Coronary artery (tissue), 2 donors: Measurements from ENCODE around the gene HMCN1.
A peak's percentile ranks its signal among the peaks of the same experiment; 100 is the strongest.

Source experiments
- DNase-seq: peaks from one replicate; pipeline ENCODE4 v3.0.0-alpha.2; 2017; ENCODE audit warnings: low spot score
- H3K27ac ChIP-seq, 2 donors: fragments of 200-600 bp; sonication (generic); one replicate each; pipeline ENCODE4 v1.5.1; 2016 to 2019
- H3K4me3 ChIP-seq: fragments of 200-600 bp; sonication (generic); 2 replicates; pipeline ENCODE4 v1.5.1; 2016; ENCODE audit warnings: mild to moderate bottlenecking, moderate library complexity
- CTCF ChIP-seq: fragments of 200-600 bp; sonication (generic); IDR thresholded peaks from one replicate; pipeline ENCODE4 v1.5.1; 2019; ENCODE audit warnings: antibody characterized with exemption

Gene HMCN1

GRCh38 chr1:185942961-185943360, 208.8 kb downstream of the HMCN1 start:
- no peak for DNase-seq

GRCh38 chr1:185956881-185957280, 222.7 kb downstream of the HMCN1 start:
- H3K27ac ChIP-seq = no peak overlapping the region
- H3K4me3 ChIP-seq = no peak overlapping the region
- TF ChIP-seq CTCF = no peak
- DNase-seq = no peak

More at GRCh38 chr1:185942961-185943360, 208.8 kb downstream of the HMCN1 start:
- no peak for TF ChIP-seq CTCF
- Histone ChIP-seq H3K27ac (no peak overlapping the region), H3K4me3 (no peak overlapping the region)

GRCh38 chr1:185957441-185958363, 223.5 kb downstream of the HMCN1 start:
- Histone ChIP-seq H3K4me3 (no peak overlapping the region), H3K27ac (no peak overlapping the region)
- DNase-seq = no peak
- TF ChIP-seq CTCF = no peak

GRCh38 chr1:185960422-185961321, 226.5 kb downstream of the HMCN1 start:
- no peak for DNase-seq
- no peak for TF ChIP-seq CTCF
- peak overlapping the region; percentile 22 to 63 for H3K27ac ChIP-seq

GRCh38 chr1:185961664-185962063, 227.5 kb downstream of the HMCN1 start:
- no peak overlapping the region for H3K27ac ChIP-seq
- H3K4me3 ChIP-seq = no peak overlapping the region
- no peak for DNase-seq
- no peak for TF ChIP-seq CTCF

More at GRCh38 chr1:185960422-185961321, 226.5 kb downstream of the HMCN1 start:
- no peak overlapping the region for H3K4me3 ChIP-seq

GRCh38 chr1:185964946-185965345, 230.8 kb downstream of the HMCN1 start:
- H3K27ac ChIP-seq = peak overlapping the region; percentile 12 to 44
- TF ChIP-seq CTCF = no peak
- no peak for DNase-seq
- H3K4me3 ChIP-seq = no peak overlapping the region
